Measurements from ENCODE around the gene NFATC1.

The NFATC1 gene

DNA sequence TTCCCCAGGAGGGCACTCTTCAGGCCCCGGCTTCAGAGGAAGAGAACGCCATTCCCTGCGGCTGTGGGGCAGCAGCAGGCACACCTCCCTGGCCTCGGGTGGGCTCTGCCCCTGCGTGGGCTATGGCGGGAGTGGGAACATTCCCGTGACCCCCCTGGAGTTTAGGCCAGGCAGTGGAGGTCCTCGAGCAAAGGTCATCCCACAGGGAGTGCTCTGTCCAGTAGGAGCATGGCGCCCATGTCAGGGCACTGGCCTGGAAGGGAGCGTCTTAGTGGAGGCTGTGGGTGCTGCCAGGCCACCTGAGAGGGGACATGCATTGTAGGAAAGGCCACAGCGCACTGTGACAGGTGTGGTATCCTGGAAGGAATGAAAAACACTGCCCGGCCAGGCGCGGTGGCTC, 9.2 kb upstream of the NFATC1 start:
- Histone ChIP-seq H3K4me3 (ENCODE audit: low read depth, low read length, poor library complexity, severe bottlenecking) (no peak overlapping the region), H3K4me1 (ENCODE audit: insufficient read depth, low read length, severe bottlenecking) (no peaks in the 10 kb centered on the region), H3K4me2 (ENCODE audit: low read length) (no peak overlapping the region), H3K27ac (ENCODE audit: low read depth, low read length, poor library complexity, severe bottlenecking) (no peak overlapping the region), H3K9me3 (ENCODE audit: low read length) (no peaks in the 10 kb centered on the region), H3K9me2 (ENCODE audit: low read depth, low read length) (no peaks in the 10 kb centered on the region), H3K36me3 (ENCODE audit: insufficient read depth, low read length) (no peaks in the 10 kb centered on the region), H3K79me2 (ENCODE audit: insufficient read depth, low read length) (no peaks in the 10 kb centered on the region), H2AFZ (ENCODE audit: low read length) (no peak overlapping the region), H4K20me1 (ENCODE audit: insufficient read depth, low read length) (no peaks in the 10 kb centered on the region), H3F3A (ENCODE audit: insufficient read depth, low read length) (no peaks in the 10 kb centered on the region), H3K27me3 (ENCODE audit: insufficient read depth, low read length) (peaks cover 8% of the 10 kb centered on the region; the same call in 1 of the 2 replicates), H3K9ac (ENCODE audit: low read length) (no peak overlapping the region)
- TF ChIP-seq, protein P1, sequence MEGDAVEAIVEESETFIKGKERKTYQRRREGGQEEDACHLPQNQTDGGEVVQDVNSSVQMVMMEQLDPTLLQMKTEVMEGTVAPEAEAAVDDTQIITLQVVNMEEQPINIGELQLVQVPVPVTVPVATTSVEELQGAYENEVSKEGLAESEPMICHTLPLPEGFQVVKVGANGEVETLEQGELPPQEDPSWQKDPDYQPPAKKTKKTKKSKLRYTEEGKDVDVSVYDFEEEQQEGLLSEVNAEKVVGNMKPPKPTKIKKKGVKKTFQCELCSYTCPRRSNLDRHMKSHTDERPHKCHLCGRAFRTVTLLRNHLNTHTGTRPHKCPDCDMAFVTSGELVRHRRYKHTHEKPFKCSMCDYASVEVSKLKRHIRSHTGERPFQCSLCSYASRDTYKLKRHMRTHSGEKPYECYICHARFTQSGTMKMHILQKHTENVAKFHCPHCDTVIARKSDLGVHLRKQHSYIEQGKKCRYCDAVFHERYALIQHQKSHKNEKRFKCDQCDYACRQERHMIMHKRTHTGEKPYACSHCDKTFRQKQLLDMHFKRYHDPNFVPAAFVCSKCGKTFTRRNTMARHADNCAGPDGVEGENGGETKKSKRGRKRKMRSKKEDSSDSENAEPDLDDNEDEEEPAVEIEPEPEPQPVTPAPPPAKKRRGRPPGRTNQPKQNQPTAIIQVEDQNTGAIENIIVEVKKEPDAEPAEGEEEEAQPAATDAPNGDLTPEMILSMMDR (IDR thresholded peaks at IDR 0.05; ENCODE audit: low read length) = no peak
- TF ChIP-seq EZH2 (IDR thresholded peaks at IDR 0.05; ENCODE audit: borderline replicate concordance, low read length) = no peak

GRCh38 chr18:79387214-79387613, 8.5 kb upstream of the NFATC1 start:
- Histone ChIP-seq H3K79me2 (ENCODE audit: insufficient read depth, low read length) (no peaks in the 10 kb centered on the region), H4K20me1 (ENCODE audit: insufficient read depth, low read length) (no peaks in the 10 kb centered on the region), H3K9me2 (ENCODE audit: low read depth, low read length) (no peaks in the 10 kb centered on the region), H3K4me1 (ENCODE audit: insufficient read depth, low read length, severe bottlenecking) (no peaks in the 10 kb centered on the region), H3K27me3 (ENCODE audit: insufficient read depth, low read length) (peaks cover 7% of the 10 kb centered on the region; the same call in 1 of the 2 replicates), H3K4me3 (ENCODE audit: low read depth, low read length, poor library complexity, severe bottlenecking) (no peak overlapping the region), H2AFZ (ENCODE audit: low read length) (no peak overlapping the region), H3K36me3 (ENCODE audit: insufficient read depth, low read length) (no peaks in the 10 kb centered on the region), H3K9me3 (ENCODE audit: low read length) (no peaks in the 10 kb centered on the region), H3K27ac (ENCODE audit: low read depth, low read length, poor library complexity, severe bottlenecking) (no peak overlapping the region), H3K4me2 (ENCODE audit: low read length) (no peak overlapping the region), H3F3A (ENCODE audit: insufficient read depth, low read length) (no peaks in the 10 kb centered on the region), H3K9ac (ENCODE audit: low read length) (no peak overlapping the region)
- TF ChIP-seq, protein P1 (IDR thresholded peaks at IDR 0.05; ENCODE audit: low read length) = no peak
- TF ChIP-seq EZH2 (IDR thresholded peaks at IDR 0.05; ENCODE audit: borderline replicate concordance, low read length) = no peak

DNA sequence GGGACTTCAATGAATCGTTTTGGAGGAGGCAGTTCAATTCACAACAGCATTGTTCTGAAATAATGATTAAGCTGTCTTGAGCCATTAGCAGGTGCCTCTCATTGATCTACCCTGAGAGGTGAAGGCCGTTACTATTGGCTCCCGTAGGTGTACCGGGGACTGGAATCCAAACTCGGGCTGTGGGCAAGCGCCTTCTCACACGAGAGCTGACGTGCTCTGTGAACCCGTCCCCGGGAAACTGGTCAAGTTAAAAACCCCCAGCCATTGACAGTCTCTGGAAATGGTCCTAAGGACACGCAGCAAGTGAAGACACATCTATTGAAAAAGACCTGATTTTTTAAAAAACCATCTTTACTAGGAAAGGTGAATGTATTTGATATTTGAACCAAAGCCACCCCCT, 8.1 kb upstream of the NFATC1 start:
- Histone ChIP-seq H4K20me1 (ENCODE audit: insufficient read depth, low read length) (no peaks in the 10 kb centered on the region), H3K9me2 (ENCODE audit: low read depth, low read length) (no peaks in the 10 kb centered on the region), H3K9ac (ENCODE audit: low read length) (no peak overlapping the region), H3K4me1 (ENCODE audit: insufficient read depth, low read length, severe bottlenecking) (no peaks in the 10 kb centered on the region), H2AFZ (ENCODE audit: low read length) (no peak overlapping the region), H3K27ac (ENCODE audit: low read depth, low read length, poor library complexity, severe bottlenecking) (no peak overlapping the region), H3K79me2 (ENCODE audit: insufficient read depth, low read length) (no peaks in the 10 kb centered on the region), H3K9me3 (ENCODE audit: low read length) (no peaks in the 10 kb centered on the region), H3K4me3 (ENCODE audit: low read depth, low read length, poor library complexity, severe bottlenecking) (no peak overlapping the region), H3K4me2 (ENCODE audit: low read length) (no peak overlapping the region), H3K36me3 (ENCODE audit: insufficient read depth, low read length) (no peaks in the 10 kb centered on the region), H3F3A (ENCODE audit: insufficient read depth, low read length) (peaks cover under 1% of the 10 kb centered on the region; the same call in 1 of the 2 replicates), H3K27me3 (ENCODE audit: insufficient read depth, low read length) (peaks cover 5% of the 10 kb centered on the region; the same call in 1 of the 2 replicates)
- TF ChIP-seq, protein P1 (IDR thresholded peaks at IDR 0.05; ENCODE audit: low read length) = no peak
- TF ChIP-seq EZH2 (IDR thresholded peaks at IDR 0.05; ENCODE audit: borderline replicate concordance, low read length) = no peak
